ENCODE results near the gene EPHA3.

GRCh38 chr3:89297199-89297598, 189.8 kb downstream of the EPHA3 start:
- TF ChIP-seq POLR2A (IDR thresholded peaks at IDR 0.05; ENCODE audit: low read length): no peak
- no peak for TF ChIP-seq GATA1 (IDR thresholded peaks at IDR 0.05; ENCODE audit: low read depth, low read length)

All from erythroblast (primary cell).